ENCODE results near the gene RNF180.

Gene RNF180

DNA sequence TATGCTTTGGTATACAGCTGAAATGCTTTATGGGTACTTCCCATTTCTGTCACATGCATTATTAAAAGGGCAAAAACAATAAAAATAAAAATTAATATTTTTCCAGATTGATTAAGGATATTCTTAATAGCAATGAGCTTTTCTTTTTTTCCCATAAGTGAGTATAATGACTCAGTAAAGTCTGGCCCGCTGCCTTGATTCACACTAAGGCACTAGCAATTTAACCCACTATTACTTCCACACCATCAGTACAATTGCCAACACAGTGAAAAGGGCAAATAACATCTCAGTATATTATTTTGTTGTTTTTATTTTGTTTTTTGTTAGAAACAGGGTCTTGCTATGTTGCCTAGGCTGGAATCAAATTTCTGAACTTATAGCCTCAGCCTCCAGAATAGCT, 150.1 kb downstream of the RNF180 start:
- no peak for DNase-seq (ENCODE audit: low read depth)
- TF ChIP-seq, protein P1, sequence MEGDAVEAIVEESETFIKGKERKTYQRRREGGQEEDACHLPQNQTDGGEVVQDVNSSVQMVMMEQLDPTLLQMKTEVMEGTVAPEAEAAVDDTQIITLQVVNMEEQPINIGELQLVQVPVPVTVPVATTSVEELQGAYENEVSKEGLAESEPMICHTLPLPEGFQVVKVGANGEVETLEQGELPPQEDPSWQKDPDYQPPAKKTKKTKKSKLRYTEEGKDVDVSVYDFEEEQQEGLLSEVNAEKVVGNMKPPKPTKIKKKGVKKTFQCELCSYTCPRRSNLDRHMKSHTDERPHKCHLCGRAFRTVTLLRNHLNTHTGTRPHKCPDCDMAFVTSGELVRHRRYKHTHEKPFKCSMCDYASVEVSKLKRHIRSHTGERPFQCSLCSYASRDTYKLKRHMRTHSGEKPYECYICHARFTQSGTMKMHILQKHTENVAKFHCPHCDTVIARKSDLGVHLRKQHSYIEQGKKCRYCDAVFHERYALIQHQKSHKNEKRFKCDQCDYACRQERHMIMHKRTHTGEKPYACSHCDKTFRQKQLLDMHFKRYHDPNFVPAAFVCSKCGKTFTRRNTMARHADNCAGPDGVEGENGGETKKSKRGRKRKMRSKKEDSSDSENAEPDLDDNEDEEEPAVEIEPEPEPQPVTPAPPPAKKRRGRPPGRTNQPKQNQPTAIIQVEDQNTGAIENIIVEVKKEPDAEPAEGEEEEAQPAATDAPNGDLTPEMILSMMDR (IDR thresholded peaks at IDR 0.05; ENCODE audit: control insufficient read depth, insufficient read depth, low read depth, low read length, missing control alignments): no peak
- H3K4me3 ChIP-seq (ENCODE audit: control insufficient read depth, low read depth, low read length): no peak overlapping the region

DNA sequence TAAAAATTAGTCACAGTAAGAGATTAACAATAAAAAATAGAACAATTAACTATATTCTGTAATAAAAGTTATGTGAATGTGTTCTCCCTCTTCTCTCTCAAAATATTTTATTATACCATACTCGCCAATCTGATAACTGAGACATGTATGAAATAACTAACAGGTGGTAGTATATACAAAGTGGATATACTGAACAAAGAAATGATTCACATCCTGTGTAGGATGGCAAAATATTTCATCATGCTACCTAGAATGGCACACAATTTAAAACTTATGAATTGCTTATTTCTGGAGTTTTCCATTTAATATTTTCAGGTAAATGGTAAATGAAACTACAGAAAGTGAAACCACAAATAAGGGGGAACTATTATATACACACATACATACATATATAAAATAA, 152.5 kb downstream of the RNF180 start:
- DNase-seq (ENCODE audit: low read depth): no peak
- no peak overlapping the region for H3K4me3 ChIP-seq (ENCODE audit: control insufficient read depth, low read depth, low read length)
- TF ChIP-seq, protein P1 (IDR thresholded peaks at IDR 0.05; ENCODE audit: control insufficient read depth, insufficient read depth, low read depth, low read length, missing control alignments): no peak

DNA sequence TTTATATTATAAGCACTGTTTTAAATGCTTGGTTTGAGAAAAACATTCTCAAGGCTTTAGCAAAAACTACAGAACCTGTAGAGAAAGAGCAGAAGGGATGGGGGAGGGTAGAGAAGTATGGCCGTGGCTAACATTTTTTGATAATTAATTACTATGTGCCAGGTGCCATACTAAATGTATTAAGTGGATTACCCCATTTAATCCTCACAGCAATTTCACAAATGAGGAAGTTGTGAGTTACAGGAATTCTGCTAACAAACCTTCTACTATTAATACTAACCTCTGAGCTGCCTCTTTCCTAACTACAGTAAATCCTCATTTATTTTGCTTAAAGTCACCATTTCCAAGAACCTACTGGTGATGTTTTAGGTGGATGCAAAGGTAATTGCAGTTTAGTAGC, 157.9 kb downstream of the RNF180 start:
- TF ChIP-seq, protein P1 (IDR thresholded peaks at IDR 0.05; ENCODE audit: control insufficient read depth, insufficient read depth, low read depth, low read length, missing control alignments): no peak
- H3K4me3 ChIP-seq (ENCODE audit: control insufficient read depth, low read depth, low read length): no peak overlapping the region
- no peak for DNase-seq (ENCODE audit: low read depth)

GRCh38 chr5:64330728-64331231, 165.1 kb downstream of the RNF180 start:
- TF ChIP-seq, protein P1 (IDR thresholded peaks at IDR 0.05; ENCODE audit: control insufficient read depth, insufficient read depth, low read depth, low read length, missing control alignments): no peak
- H3K4me3 ChIP-seq (ENCODE audit: control insufficient read depth, low read depth, low read length): no peak overlapping the region
- DNase-seq (ENCODE audit: low read depth): no peak

GRCh38 chr5:64331597-64332277, 166.1 kb downstream of the RNF180 start:
- TF ChIP-seq, protein P1 (IDR thresholded peaks at IDR 0.05; ENCODE audit: control insufficient read depth, insufficient read depth, low read depth, low read length, missing control alignments): no peak
- no peak for DNase-seq (ENCODE audit: low read depth)
- H3K4me3 ChIP-seq (ENCODE audit: control insufficient read depth, low read depth, low read length): no peak overlapping the region

DNA sequence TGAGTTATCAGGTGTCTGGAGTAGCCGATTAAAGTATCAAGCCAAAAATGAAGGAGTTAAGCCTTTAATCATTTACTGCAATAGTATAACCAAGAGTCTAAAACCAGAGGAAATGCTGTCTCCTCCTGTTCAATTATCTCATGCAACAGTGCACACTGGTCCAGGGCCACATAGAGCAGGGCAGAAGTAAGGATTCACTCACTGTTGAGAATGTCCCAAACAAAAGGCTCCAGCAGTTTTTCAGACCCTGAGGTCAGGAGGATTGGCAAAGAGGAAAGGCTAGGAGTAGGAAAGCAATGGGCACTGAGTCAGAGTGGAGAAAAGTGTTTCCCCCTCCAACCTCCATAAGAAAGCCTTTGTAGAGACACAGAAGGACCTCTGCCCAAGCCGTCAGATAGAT, 168.2 kb downstream of the RNF180 start:
- TF ChIP-seq, protein P1 (IDR thresholded peaks at IDR 0.05; ENCODE audit: control insufficient read depth, insufficient read depth, low read depth, low read length, missing control alignments): no peak
- no peak overlapping the region for H3K4me3 ChIP-seq (ENCODE audit: control insufficient read depth, low read depth, low read length)
- no peak for DNase-seq (ENCODE audit: low read depth)

Measured in AG09309 (cell line).